HG02885 (cell line): ENCODE data around the gene UVRAG.
"Not testable (repeated sequence)": the region's sequence is repeated elsewhere in the genome, so short reads cannot be mapped to it uniquely, and the experiment has no call there.

Source experiments
- ATAC-seq: cut with Tn5 transposase; IDR thresholded peaks from one replicate; pipeline ENCODE4 v1.9.1; 2021; ENCODE audit warnings: mild to moderate bottlenecking; ENCODE audit not compliant: unreplicated experiment, poor library complexity

UVRAG gene

DNA sequence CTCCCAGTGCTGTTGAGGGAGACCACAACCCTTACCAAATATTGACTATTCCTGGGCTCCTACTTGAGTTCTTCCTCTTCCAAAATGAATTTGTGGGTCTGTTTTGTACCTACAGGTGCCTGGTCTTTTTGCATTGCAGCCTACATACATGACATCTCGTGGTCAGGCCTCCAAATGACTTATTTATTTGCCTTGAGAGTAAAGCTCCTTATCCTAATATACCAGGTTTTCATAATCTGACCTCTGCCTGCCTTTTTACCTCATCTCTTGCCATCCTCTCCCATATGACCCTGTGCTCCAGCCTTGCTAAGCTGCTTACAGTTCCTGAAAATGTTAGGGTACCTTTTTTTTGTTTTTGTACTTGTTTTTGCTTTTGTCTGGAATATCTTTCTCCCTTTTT is 130.4 kb downstream of the UVRAG start:
- ATAC-seq: no peak

DNA sequence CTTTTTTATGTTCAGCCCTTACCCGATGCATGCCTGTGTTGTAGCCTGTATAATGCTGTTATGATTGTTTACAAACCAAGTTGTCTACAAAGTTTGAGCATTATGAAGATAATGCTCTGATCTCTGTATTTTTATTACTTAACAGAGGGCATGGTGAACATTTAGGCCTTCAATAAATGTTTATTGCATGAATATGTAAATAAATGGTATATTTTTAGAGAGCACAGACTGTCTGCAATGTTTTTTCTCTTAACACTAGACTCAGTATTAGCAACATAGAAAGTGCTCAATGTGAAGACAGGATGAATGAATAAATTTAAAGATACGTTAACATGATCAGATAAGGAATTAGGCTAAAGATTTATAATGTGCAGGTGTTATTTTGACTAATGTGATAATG is 130.9 kb downstream of the UVRAG start:
- no peak for ATAC-seq

- no peak for ATAC-seq
These were observed 131.8 kb downstream of the UVRAG start for GRCh38 chr11:75946531-75947530.

DNA sequence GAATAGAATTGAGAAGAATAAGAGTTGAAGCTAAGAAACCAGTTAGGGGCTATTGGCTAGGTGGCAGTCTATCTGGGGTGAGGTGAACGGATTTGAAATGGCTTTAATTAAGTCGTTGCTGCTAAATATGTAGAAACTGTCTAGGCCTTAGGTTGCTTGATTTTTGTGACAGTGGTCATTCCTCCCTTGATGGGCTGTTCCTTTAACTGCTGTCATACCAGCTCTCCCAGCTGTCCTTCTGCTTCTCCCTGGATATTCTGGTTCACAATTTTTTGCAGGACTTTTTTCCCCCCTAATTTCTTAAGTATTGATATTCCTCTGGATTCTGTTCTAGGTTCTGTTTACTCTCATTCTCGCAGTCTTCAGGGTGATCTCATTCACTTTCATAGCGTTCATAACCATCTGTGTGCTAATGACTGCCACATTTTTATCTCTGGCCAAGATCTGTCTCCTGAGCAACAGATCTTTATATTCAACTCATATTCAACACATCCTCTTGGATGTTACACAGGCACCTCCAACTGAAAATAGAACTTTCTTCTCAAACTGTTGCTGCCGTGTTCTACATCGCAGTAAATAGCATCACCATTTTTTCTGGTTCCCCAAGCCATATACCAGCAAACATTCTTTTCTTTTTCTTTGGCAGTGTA is 134.1 kb downstream of the UVRAG start:
- no peak for ATAC-seq

- ATAC-seq: no peak
These were observed 135.1 kb downstream of the UVRAG start for GRCh38 chr11:75950141-75950540.

- ATAC-seq: no peak
These were observed 139.0 kb downstream of the UVRAG start for GRCh38 chr11:75954039-75954438.

GRCh38 chr11:75955443-75955842 is 140.4 kb downstream of the UVRAG start:
- ATAC-seq: no peak

GRCh38 chr11:75959540-75959939 is 144.5 kb downstream of the UVRAG start:
- no peak for ATAC-seq

GRCh38 chr11:75964071-75964470 is 149.1 kb downstream of the UVRAG start:
- no peak for ATAC-seq

DNA sequence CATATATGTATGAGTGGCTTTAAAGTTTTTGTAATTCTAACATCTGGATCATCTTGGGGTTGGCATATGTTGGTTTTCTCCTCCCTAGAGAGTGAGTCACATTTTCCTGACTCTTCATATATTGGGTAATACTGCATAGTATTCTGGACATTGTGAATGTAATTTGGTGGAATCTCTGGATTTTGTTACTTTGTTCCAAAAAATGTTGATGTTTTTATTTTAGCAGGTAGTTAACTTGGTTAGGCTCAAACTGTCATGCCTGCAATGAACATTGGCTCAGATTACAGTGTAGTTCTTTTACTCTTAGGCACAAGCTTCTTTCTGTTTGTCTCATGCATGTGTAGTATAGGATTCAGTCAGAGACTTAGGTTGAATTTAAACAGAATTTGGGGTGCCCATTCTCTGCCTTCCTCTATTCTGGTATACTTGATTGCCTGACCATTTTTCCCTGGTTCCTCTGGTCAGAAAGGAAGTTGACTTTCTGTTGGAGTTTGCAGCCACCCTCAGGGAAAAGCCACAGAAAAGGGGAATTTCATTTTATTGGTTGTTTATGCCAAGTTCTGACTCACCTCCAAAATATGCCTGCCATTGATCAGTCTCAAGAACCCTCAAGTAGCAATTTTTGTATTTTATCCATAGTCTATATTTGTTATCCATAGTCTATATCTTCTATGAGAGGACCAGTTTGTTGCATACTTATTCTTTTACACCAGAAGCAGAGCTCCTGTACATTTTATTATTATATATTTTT is 151.7 kb downstream of the UVRAG start:
- no peak for ATAC-seq

DNA sequence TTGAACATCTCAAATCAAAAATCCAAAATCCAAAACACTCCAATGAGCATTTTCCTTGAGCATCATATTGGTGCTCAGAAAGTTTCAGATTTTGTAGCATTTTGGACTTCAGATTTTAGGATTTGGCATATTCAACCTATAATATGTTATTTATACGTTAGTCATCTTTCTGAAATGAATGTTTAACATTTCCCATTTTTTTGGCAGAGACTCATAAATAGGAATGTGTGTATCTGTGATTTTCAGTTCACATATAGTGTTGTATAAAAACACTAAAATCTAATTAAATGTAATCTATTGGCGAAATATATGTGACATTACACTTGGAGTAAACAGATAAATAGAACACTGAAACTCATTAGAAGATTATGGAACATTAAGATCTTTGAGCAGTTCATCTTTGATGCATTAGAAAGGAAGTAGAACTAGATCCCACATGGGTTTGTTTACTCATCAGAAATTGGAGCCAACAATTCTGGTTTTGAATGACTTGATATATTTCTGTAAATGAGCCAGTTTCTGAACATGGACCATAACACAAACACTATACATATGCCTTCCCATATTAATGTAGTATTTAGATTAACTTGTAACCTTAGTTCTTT is 153.1 kb downstream of the UVRAG start:
- no peak for ATAC-seq

- ATAC-seq: no peak
These were observed 154.8 kb downstream of the UVRAG start for GRCh38 chr11:75969626-75970308.

GRCh38 chr11:75973710-75974109 is 158.7 kb downstream of the UVRAG start:
- ATAC-seq: not testable (repeated sequence)

DNA sequence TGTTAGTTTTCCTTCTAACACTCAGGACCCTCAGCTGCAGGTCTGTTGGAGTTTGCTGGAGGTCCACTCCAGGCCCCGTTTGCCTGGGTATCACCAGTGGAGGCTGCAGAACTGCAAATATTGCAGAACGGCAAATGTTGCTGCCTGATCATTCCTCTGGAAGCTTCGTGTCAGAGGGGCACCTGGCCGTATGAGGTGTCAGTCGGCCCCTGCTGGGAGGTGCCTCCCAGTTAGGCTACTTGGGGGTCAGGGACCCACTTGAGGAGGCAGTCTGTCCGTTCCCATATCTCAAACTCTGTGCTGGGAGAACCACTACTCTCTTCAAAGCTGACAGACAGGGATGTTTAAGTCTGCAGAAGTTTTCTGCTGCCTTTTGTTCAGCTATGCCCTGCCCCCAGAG is 164.1 kb downstream of the UVRAG start:
- not testable (repeated sequence) for ATAC-seq

- not testable (repeated sequence) for ATAC-seq
These were observed 164.5 kb downstream of the UVRAG start for GRCh38 chr11:75979479-75980027.

DNA sequence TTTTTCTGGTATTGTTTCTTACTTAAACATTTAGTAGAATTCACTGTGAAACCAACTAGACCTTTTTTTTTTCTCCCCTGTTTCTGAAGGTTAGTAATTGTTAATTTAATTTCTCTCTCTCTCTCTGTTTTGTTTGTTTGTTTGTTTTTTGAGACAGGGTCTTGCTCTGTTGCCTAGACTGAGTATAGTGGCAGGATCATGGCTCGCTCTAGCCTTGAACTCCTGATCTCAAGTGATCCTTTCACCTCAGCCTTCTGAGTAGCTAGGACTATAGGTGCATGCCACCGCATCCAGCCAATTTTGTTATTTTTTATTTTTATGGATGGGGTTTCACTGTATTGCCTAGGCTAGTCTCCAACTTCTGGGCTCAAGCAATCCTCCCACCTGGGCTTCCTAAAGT is 165.0 kb downstream of the UVRAG start:
- no peak for ATAC-seq

- ATAC-seq: no peak
These were observed 166.5 kb downstream of the UVRAG start for GRCh38 chr11:75981546-75981945.

GRCh38 chr11:75982309-75982708 is 167.3 kb downstream of the UVRAG start:
- ATAC-seq: no peak

- no peak for ATAC-seq
These were observed 172.0 kb downstream of the UVRAG start for GRCh38 chr11:75986966-75987365.

- ATAC-seq: no peak
These were observed 178.1 kb downstream of the UVRAG start for GRCh38 chr11:75993126-75993525.
